Uterus (tissue), 2 donors: ENCODE data around the gene TBX10.

Experiments
- POLR2A ChIP-seq, 2 donors: fragments of 450-650 bp; IDR thresholded peaks; one replicate each; pipeline ENCODE4 v1.6.1; 2016; ENCODE audit warnings: antibody characterized with exemption in 2 of 2, mild to moderate bottlenecking in 1 of 2, moderate library complexity in 1 of 2
- TF ChIP-seq, protein P1 (sequence below), 4 experiments: fragments of 200-600 bp in 2 of 4; fragments of 450-650 bp in 2 of 4; sonication (generic) in 2 of 4; IDR thresholded peaks; one replicate each; pipeline ENCODE4 v1.5.1; 2016 to 2019; ENCODE audit warnings: antibody characterized with exemption in 4 of 4, mild to moderate bottlenecking in 2 of 4, moderate library complexity in 1 of 4

DNA sequence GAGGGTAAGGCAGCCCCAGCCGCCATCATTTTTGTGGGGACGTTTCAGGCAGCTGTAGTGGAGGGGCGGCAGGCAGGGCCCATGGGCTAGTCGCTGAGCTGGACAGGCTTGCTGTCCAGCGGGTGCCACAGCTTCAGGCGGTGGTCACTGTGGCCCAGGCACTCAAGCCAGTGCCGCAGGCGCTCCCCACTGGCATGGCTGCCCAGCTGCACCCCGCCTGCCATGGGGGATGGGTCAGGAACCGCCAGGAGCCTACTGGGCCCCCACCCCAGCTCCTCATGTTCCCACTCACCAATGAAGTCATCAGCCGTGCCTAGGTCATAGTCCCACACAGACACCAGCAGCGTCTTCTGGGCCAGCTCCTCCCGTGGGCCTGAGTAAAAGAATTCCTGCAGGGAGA lies 26.8 kb downstream of the TBX10 start:
- TF ChIP-seq POLR2A (IDR thresholded peaks at IDR 0.05): no peak
- TF ChIP-seq, protein P1, sequence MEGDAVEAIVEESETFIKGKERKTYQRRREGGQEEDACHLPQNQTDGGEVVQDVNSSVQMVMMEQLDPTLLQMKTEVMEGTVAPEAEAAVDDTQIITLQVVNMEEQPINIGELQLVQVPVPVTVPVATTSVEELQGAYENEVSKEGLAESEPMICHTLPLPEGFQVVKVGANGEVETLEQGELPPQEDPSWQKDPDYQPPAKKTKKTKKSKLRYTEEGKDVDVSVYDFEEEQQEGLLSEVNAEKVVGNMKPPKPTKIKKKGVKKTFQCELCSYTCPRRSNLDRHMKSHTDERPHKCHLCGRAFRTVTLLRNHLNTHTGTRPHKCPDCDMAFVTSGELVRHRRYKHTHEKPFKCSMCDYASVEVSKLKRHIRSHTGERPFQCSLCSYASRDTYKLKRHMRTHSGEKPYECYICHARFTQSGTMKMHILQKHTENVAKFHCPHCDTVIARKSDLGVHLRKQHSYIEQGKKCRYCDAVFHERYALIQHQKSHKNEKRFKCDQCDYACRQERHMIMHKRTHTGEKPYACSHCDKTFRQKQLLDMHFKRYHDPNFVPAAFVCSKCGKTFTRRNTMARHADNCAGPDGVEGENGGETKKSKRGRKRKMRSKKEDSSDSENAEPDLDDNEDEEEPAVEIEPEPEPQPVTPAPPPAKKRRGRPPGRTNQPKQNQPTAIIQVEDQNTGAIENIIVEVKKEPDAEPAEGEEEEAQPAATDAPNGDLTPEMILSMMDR (IDR thresholded peaks at IDR 0.05): no peak
